Stromal cell of bone marrow (primary cell): ENCODE measurements around the gene SUOX.
"Not testable (repeated sequence)": the region's sequence is repeated elsewhere in the genome, so short reads cannot be mapped to it uniquely, and the experiment has no call there.

Experiments used
- DNase-seq: peaks from one replicate; pipeline ENCODE4 v3.0.0-alpha.2; 2012; ENCODE audit warnings: low read depth

Gene SUOX

GRCh38 chr12:55996715-55997534 is at the start of gene SUOX:
SUOX (plus strand) TSS chr12:55997276; CDS start chr12:56002222, 4,946 bp downstream.
- DNase-seq = peak; percentile 97

GRCh38 chr12:55955344-55955743 is 41.7 kb upstream of the SUOX start:
- no peak for DNase-seq

- no peak for DNase-seq
Measured at GRCh38 chr12:55955800-55956508, 41.1 kb upstream of the SUOX start.

GRCh38 chr12:55957106-55957859 is 39.8 kb upstream of the SUOX start:
- DNase-seq = no peak

- DNase-seq = no peak
Measured at GRCh38 chr12:55963760-55964159, 33.3 kb upstream of the SUOX start.

- no peak for DNase-seq
Measured at GRCh38 chr12:55965240-55965639, 31.8 kb upstream of the SUOX start.

- DNase-seq = no peak
Measured at GRCh38 chr12:55965941-55966407, 31.1 kb upstream of the SUOX start, which contains the start of gene PMEL. PMEL (minus strand) TSS chr12:55966042; CDS start chr12:55966011, 31 bp downstream.

GRCh38 chr12:55966408-55967281 is 30.4 kb upstream of the SUOX start, which contains the start of gene CDK2:
CDK2 (plus strand) TSS chr12:55966830; CDS start chr12:55967009, 179 bp downstream.
- DNase-seq = peak; percentile 64

GRCh38 chr12:55969356-55969755 is 27.7 kb upstream of the SUOX start:
- DNase-seq = no peak

- DNase-seq = no peak
Measured at GRCh38 chr12:55970775-55971174, 26.3 kb upstream of the SUOX start.

GRCh38 chr12:55972042-55972441 is 25.0 kb upstream of the SUOX start:
- DNase-seq = no peak

- no peak for DNase-seq
Measured at GRCh38 chr12:55972456-55972855, 24.6 kb upstream of the SUOX start.

GRCh38 chr12:55972911-55973598 is 24.0 kb upstream of the SUOX start:
- DNase-seq = no peak

- peak; percentile 100 for DNase-seq
Measured at GRCh38 chr12:55973599-55974307, 23.3 kb upstream of the SUOX start, which contains the start of gene RAB5B. RAB5B (plus strand) TSS chr12:55974078; CDS start chr12:55986961, 12,883 bp downstream.

GRCh38 chr12:55974308-55974730 is 22.8 kb upstream of the SUOX start:
- DNase-seq = no peak

GRCh38 chr12:55978393-55978792 is 18.7 kb upstream of the SUOX start:
- no peak for DNase-seq

- no peak for DNase-seq
Measured at GRCh38 chr12:55979069-55979468, 18.0 kb upstream of the SUOX start.

GRCh38 chr12:55981882-55982281 is 15.2 kb upstream of the SUOX start:
- DNase-seq = not testable (repeated sequence)

GRCh38 chr12:55982319-55982936 is 14.6 kb upstream of the SUOX start:
- no peak for DNase-seq
